Hepatocyte (in vitro differentiated cells): ENCODE measurements around the gene HOXC9. TPM values are rescaled to one million over a fixed set of nuclear protein-coding genes. Genes with fewer than 3 reads are reported as not detected.

ENCODE experiments used
- DNase-seq: peaks from one replicate; pipeline ENCODE4 v3.0.0-alpha.2; 2016; ENCODE audit warnings: low spot score
- H2AFZ ChIP-seq: fragments of 200-600 bp; sonication (generic); 2 replicates; pipeline ENCODE4 v1.6.0; 2016; ENCODE audit warnings: antibody characterized with exemption, mild to moderate bottlenecking
- H3K27ac ChIP-seq: fragments of 200-600 bp; sonication (generic); 2 replicates; pipeline ENCODE4 v1.5.1; 2016; ENCODE audit warnings: mild to moderate bottlenecking
- H3K27me3 ChIP-seq: fragments of 200-600 bp; sonication (generic); 2 replicates; pipeline ENCODE4 v1.6.1; 2016
- H3K36me3 ChIP-seq: fragments of 200-600 bp; sonication (generic); replicated peaks from 2 replicates; pipeline ENCODE4 v1.5.1; 2016; ENCODE audit warnings: low read depth; ENCODE audit not compliant: insufficient read depth
- H3K4me1 ChIP-seq: fragments of 200-600 bp; sonication (generic); 2 replicates; pipeline ENCODE4 v1.5.1; 2016; ENCODE audit warnings: mild to moderate bottlenecking, moderate library complexity; ENCODE audit not compliant: insufficient read depth
- H3K4me2 ChIP-seq: fragments of 200-600 bp; sonication (generic); 2 replicates; pipeline ENCODE4 v1.6.0; 2016
- H3K4me3 ChIP-seq: fragments of 200-600 bp; sonication (generic); 2 replicates; pipeline ENCODE4 v1.5.1; 2016; ENCODE audit warnings: mild to moderate bottlenecking
- H3K79me2 ChIP-seq: fragments of 200-600 bp; sonication (generic); 2 replicates; pipeline ENCODE4 v1.6.0; 2017; ENCODE audit warnings: mild to moderate bottlenecking
- H3K9me2 ChIP-seq: fragments of 200-600 bp; sonication (generic); replicated peaks from 2 replicates; pipeline ENCODE4 v1.6.0; 2017; ENCODE audit warnings: mild to moderate bottlenecking; ENCODE audit not compliant: insufficient read depth
- H3K9me3 ChIP-seq: fragments of 200-600 bp; sonication (generic); 2 replicates; pipeline ENCODE4 v1.5.1; 2016; ENCODE audit warnings: low read depth, mild to moderate bottlenecking
- H4K20me1 ChIP-seq: fragments of 200-600 bp; sonication (generic); 2 replicates; pipeline ENCODE4 v1.6.0; 2016; ENCODE audit warnings: mild to moderate bottlenecking; ENCODE audit not compliant: insufficient read depth, poor library complexity, severe bottlenecking
- EZH2 ChIP-seq: fragments of 200-600 bp; sonication (generic); IDR thresholded peaks from 2 replicates; pipeline ENCODE4 v1.6.1; 2016; ENCODE audit warnings: antibody characterized with exemption, mild to moderate bottlenecking, borderline replicate concordance
- EZH2phosphoT487 ChIP-seq: fragments of 200-600 bp; sonication (generic); IDR thresholded peaks from one replicate; pipeline ENCODE4 v1.6.1; 2018; ENCODE audit warnings: antibody characterized with exemption, mild to moderate bottlenecking, low read depth, moderate library complexity; ENCODE audit not compliant: unreplicated experiment, severe bottlenecking
- WGBS: methylation state at CpG from one replicate; pipeline ENCODE4 v1.1.6; 2016; ENCODE audit warnings: low lambda C conversion rate; ENCODE audit errors: missing lambda C conversion rate; 5-methylcytosine and 5-hydroxymethylcytosine counted together
- polyA plus RNA-seq: library from polyadenylated mRNA; unstranded; fragments of >200 nt; fragmentation: Nextera tagmentation; extraction: Ambion mirVana; gene quantifications from 2 replicates; pipeline ENCODE4 v1.2.1, GENCODE V29; 2016
- total RNA-seq: library from RNA; depleted of rRNA; stranded (reverse); fragments of >200 nt; gene quantifications from 2 replicates; pipeline ENCODE4 v1.2.3, GENCODE V29; 2014
- TF ChIP-seq, protein P1 (sequence below): fragments of 200-600 bp; sonication (generic); IDR thresholded peaks from 2 replicates; pipeline ENCODE4 v1.5.1; 2016; ENCODE audit warnings: antibody characterized with exemption, mild to moderate bottlenecking; ENCODE audit not compliant: poor library complexity

Gene HOXC9
- total and polyA plus RNA-seq, 2 experiments from 2014 or later: 0.10 to 4.1 TPM

DNA sequence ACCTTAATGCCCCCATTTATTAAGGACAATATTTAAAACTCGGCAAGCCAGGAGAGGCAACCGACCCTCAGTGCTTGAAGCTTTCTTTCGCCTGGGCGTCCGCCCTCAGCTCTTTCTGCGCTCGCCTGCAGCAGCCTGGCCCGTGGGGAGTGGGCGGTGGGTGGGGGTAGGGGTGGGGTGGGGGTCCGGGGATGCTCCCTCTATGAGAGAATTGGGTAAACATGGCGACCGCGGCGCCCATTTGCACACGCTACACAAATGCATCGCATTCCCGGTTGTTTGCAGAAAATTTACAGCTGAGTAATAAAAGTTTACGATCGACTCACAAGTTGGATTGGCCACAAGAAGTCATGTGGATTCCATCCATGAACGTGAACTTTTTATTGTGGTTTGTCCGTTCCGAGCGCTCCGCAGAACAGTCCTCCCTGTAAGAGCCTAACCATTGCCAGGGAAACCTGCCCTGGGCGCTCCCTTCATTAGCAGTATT lies 16.6 kb downstream of the HOXC9 start:
- Histone ChIP-seq H3K27ac (peak overlapping the region; percentile 97), H2AFZ (no peak overlapping the region), H3K9me2 (no peaks in the 10 kb centered on the region), H3K9me3 (no peaks in the 10 kb centered on the region), H3K4me2 (peak overlapping the region; percentile 90), H3K27me3 (peaks cover 77% of the 10 kb centered on the region), H4K20me1 (no peaks in the 10 kb centered on the region), H3K36me3 (no peaks in the 10 kb centered on the region), H3K4me1 (peaks cover 13% of the 10 kb centered on the region), H3K4me3 (peak overlapping the region; percentile 62), H3K79me2 (peaks cover 26% of the 10 kb centered on the region)
- TF ChIP-seq, protein P1, sequence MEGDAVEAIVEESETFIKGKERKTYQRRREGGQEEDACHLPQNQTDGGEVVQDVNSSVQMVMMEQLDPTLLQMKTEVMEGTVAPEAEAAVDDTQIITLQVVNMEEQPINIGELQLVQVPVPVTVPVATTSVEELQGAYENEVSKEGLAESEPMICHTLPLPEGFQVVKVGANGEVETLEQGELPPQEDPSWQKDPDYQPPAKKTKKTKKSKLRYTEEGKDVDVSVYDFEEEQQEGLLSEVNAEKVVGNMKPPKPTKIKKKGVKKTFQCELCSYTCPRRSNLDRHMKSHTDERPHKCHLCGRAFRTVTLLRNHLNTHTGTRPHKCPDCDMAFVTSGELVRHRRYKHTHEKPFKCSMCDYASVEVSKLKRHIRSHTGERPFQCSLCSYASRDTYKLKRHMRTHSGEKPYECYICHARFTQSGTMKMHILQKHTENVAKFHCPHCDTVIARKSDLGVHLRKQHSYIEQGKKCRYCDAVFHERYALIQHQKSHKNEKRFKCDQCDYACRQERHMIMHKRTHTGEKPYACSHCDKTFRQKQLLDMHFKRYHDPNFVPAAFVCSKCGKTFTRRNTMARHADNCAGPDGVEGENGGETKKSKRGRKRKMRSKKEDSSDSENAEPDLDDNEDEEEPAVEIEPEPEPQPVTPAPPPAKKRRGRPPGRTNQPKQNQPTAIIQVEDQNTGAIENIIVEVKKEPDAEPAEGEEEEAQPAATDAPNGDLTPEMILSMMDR: no peak
- no peak for TF ChIP-seq EZH2phosphoT487
- TF ChIP-seq EZH2: no peak
- WGBS: 2% methylated on average over 24 of the region's 25 CpGs
- DNase-seq: peak; percentile 76

DNA sequence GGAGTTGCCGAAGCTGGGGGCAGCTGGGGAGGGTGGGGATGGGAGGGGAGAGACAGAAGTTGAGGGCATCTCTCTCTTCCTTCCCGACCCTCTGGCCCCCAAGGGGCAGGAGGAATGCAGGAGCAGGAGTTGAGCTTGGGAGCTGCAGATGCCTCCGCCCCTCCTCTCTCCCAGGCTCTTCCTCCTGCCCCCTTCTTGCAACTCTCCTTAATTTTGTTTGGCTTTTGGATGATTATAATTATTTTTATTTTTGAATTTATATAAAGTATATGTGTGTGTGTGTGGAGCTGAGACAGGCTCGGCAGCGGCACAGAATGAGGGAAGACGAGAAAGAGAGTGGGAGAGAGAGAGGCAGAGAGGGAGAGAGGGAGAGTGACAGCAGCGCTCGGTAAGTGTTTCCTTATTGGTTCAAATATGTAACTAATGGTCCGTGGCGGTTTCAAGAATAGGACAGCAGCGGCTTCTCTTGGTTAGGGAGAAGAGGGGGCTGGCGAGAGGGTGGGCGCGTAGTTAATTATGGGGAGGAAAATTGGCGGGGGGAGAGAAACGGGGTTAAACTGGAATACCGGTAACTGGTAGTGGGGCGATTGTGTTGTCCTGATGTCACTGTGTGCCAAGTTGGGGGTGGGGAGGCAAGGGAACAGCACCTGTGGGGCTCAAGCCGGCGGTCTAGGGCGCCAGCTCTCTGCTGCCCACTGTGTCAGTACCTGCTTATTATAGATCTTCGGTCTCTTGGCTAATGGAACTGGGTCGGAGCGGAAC lies 17.2 kb downstream of the HOXC9 start:
- Histone ChIP-seq H3K4me2 (peak overlapping the region; percentile 90), H3K9me3 (no peaks in the 10 kb centered on the region), H4K20me1 (no peaks in the 10 kb centered on the region), H3K27ac (peak overlapping the region; percentile 97), H3K79me2 (peaks cover 33% of the 10 kb centered on the region), H2AFZ (peak overlapping the region; percentile 59), H3K9me2 (no peaks in the 10 kb centered on the region), H3K4me3 (peak overlapping the region; percentile 62), H3K27me3 (peaks cover 82% of the 10 kb centered on the region), H3K36me3 (no peaks in the 10 kb centered on the region), H3K4me1 (peaks cover 13% of the 10 kb centered on the region)
- TF ChIP-seq EZH2phosphoT487: peak; percentile 37
- no peak for TF ChIP-seq EZH2
- TF ChIP-seq, protein P1: no peak
- WGBS: 4% methylated on average over 24 of the region's 24 CpGs
- DNase-seq: no peak

DNA sequence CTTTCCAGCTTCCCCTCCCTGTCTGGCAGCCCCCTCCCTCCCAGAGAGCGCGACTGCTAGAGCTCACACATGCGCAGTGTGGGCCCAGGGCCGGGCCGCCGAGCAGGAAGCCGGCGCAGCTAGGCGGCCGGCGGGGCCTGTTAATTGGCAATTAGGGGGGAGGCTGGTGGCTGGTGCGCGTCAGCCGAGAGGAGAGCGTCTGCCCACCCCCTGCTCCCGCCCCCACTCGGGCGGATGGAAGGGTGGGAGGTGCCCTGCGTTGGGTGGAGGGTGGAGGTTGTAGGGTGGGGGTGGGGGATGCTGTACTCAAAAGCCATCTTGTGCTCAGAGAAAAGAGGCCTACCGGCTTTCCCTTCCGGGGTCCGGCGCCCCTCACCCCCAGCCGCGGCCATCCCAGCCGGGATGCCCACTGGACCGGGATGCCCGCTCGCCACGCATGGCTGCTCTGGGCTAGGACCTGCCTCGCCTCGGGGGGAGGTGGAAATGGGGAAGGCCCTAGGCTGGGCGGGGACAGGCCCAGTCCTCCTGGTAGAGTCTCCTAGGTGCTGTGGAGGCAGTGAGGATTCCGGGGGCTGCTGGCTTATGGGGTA lies 18.0 kb downstream of the HOXC9 start:
- no peaks in the 10 kb centered on the region for H3K36me3 ChIP-seq
- H3K4me1 ChIP-seq: peaks cover 13% of the 10 kb centered on the region
- peak; percentile 92 for DNase-seq
- peaks cover 82% of the 10 kb centered on the region for H3K27me3 ChIP-seq
- no peaks in the 10 kb centered on the region for H4K20me1 ChIP-seq
- H3K9me3 ChIP-seq: no peaks in the 10 kb centered on the region
- no peaks in the 10 kb centered on the region for H3K9me2 ChIP-seq
- H3K4me3 ChIP-seq: peak overlapping the region; percentile 62
- peaks cover 41% of the 10 kb centered on the region for H3K79me2 ChIP-seq
- H3K4me2 ChIP-seq: peak overlapping the region; percentile 90
- peak overlapping the region; percentile 59 for H2AFZ ChIP-seq
- 2% methylated on average over 8 of the region's 34 CpGs for WGBS
- H3K27ac ChIP-seq: peak overlapping the region; percentile 97
- no peak for TF ChIP-seq EZH2phosphoT487
- TF ChIP-seq, protein P1: no peak
- TF ChIP-seq EZH2: no peak
